ENCODE results near the gene RNF212B. TPM values are rescaled to one million over a fixed set of nuclear protein-coding genes. Genes with fewer than 3 reads are reported as not detected.
"Not testable (repeated sequence)": the region's sequence is repeated elsewhere in the genome, so short reads cannot be mapped to it uniquely, and the experiment has no call there.

RNF212B gene, protein sequence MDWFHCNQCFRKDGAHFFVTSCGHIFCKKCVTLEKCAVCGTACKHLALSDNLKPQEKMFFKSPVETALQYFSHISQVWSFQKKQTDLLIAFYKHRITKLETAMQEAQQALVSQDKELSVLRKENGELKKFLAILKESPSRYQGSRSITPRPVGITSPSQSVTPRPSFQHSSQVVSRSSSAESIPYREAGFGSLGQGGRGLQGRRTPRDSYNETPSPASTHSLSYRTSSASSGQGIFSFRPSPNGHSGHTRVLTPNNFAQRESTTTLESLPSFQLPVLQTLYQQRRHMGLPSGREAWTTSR
- 0.20 TPM for polyA plus RNA-seq (2013, experiment 1 of 2)
- 0.63 TPM for polyA plus RNA-seq (2013, experiment 2 of 2)

DNA sequence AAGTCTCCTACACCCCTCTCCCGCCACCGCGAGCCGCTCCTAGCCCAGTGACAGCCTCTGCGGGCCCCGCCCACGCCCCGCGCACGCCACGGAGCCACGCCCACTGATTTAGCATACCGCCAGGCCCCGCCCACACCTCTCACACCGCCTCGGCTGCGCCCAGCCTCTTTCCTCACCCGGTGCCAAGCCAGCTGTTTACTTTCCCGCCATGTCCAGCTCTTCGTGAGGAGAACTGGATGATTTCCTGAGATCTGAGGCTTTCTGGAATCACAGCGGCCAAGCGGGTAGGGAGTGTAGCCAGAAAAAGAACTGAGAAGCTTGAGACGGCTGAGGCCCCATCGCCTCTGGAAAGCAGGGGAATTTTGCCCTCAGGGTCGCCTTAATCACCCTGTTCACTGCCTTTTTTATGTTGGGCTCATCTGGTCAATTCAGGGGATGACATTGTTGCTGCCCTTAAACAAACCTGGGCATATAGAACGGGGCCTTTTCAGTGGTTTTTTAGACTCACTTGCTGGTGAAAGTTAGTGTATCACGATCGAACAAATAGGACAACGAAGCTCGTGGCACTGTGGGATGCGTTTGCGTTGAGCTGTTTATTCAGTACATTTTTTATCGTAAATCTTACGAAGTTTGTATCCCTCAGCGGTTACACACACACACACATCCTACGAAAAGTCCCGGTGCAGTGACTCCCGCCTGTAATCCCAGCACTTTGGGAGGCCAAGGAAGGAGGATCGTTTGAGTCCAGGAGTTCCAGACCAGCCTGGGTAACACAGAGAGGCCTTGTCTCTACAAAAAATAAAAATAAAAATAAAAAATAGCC lies at the start of gene RNF212B:
Gene RNF212B, plus strand, starts transcription at position 165 of the 823 bp plus-strand sequence. CDS start 2,410 bp downstream, outside the sequence.
- H3K9ac ChIP-seq (ENCODE audit: low read depth, low read length): peak within 1 kb of the TSS; percentile 51
- H3K4me3 ChIP-seq (ENCODE audit: low read length): peak within 1 kb of the TSS; percentile 50
- no peaks in the 10 kb centered on the region for H3K36me3 ChIP-seq (ENCODE audit: insufficient read depth, low read length)
- no peak within 1 kb of the TSS; the same call in 1 of the 2 replicates for H3K27ac ChIP-seq (ENCODE audit: low read depth, low read length)
- H3K4me1 ChIP-seq (ENCODE audit: insufficient read depth, low read length): peaks cover 6% of the 10 kb centered on the region; the same call in 1 of the 2 replicates
- H3K9me3 ChIP-seq (ENCODE audit: insufficient read depth, low read depth, low read length): no peaks in the 10 kb centered on the region
- H3K27me3 ChIP-seq (ENCODE audit: insufficient read depth, low read length): no peaks in the 10 kb centered on the region
- 34% methylated on average over 39 of the region's 39 CpGs for WGBS

DNA sequence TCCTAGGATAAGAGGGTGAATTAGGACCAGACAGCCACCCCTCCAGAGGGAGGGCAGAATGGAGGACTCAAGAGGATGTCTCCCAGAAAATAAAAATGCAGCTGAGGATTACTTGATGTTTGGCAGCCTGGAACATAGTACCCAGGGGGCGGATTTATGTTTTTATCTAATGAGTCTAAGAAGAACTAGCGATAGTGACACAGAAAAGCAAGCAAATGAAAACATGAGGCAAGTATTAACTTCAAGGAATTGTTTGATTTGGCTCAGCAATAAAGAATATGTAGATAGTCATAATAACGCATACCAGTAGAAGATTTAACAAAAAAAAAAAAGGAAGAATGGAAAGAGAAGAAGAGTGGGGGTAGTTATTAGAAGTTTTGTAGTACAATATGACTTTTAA lies 44.3 kb upstream of the RNF212B start:
- Histone ChIP-seq H3K4me1 (ENCODE audit: insufficient read depth, low read length) (peaks cover 6% of the 10 kb centered on the region; the same call in 1 of the 2 replicates), H3K9ac (ENCODE audit: low read depth, low read length) (no peak overlapping the region), H3K9me3 (ENCODE audit: insufficient read depth, low read depth, low read length) (no peaks in the 10 kb centered on the region), H3K4me3 (ENCODE audit: low read length) (no peak overlapping the region), H3K27ac (ENCODE audit: low read depth, low read length) (no peak overlapping the region), H3K36me3 (ENCODE audit: insufficient read depth, low read length) (no peaks in the 10 kb centered on the region), H3K27me3 (ENCODE audit: insufficient read depth, low read length) (no peaks in the 10 kb centered on the region)
- WGBS: 97% methylated on average over 2 of the region's 3 CpGs

DNA sequence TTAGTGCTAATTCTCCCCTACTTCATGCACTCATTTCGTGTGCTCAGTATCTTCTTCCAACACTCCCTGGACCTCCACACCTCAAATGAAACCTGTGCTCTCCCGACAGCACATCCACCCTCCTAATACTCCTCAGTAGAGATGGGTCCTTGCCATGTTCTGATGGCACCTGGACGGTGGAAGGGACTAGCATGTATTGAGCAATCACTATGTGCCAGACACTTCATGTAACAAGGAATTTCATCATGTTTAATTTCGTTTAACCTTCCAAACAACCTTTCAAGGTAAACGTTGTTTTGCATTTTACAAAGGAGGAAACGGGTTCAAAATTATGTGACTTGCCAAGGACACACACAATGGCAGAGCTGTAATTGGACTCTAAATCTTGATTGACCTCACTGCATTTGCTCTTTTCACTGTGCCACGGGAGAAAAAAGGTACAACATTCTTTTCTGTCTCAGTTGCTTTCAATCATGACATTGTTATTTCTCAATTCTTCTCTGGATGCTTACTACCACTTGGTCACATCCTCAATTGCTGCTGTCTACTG lies 42.1 kb upstream of the RNF212B start:
- H3K4me1 ChIP-seq (ENCODE audit: insufficient read depth, low read length): peaks cover 18% of the 10 kb centered on the region
- H3K9me3 ChIP-seq (ENCODE audit: insufficient read depth, low read depth, low read length): no peaks in the 10 kb centered on the region
- WGBS: 93% methylated on average over 7 of the region's 7 CpGs
- no peak overlapping the region for H3K4me3 ChIP-seq (ENCODE audit: low read length)
- H3K36me3 ChIP-seq (ENCODE audit: insufficient read depth, low read length): no peaks in the 10 kb centered on the region
- H3K27ac ChIP-seq (ENCODE audit: low read depth, low read length): no peak overlapping the region
- no peaks in the 10 kb centered on the region for H3K27me3 ChIP-seq (ENCODE audit: insufficient read depth, low read length)
- H3K9ac ChIP-seq (ENCODE audit: low read depth, low read length): no peak overlapping the region

DNA sequence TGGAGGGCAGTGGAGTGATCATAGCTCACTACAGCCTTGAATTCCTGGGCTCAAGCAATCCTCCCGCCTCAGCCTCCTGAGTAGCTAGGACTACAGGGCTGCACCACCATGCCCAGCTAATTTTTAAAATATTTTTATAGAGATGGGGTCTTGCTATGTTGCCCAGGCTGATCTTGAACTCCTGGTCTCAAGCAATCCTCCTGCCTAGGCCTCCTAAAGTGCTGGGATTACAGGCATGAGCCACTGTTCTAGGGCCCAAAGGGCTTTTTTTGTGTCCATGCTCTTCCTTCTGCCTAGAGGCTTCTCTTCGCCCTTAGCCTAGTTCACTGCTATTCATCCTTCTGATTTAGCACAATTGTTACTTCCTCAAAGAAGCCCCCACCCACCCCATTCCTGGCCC lies 41.2 kb upstream of the RNF212B start:
- not testable (repeated sequence) for H3K9ac ChIP-seq (ENCODE audit: low read depth, low read length); H3K27ac ChIP-seq (ENCODE audit: low read depth, low read length); H3K27me3 ChIP-seq (ENCODE audit: insufficient read depth, low read length); H3K36me3 ChIP-seq (ENCODE audit: insufficient read depth, low read length); H3K4me3 ChIP-seq (ENCODE audit: low read length); H3K9me3 ChIP-seq (ENCODE audit: insufficient read depth, low read depth, low read length)
- peaks cover 18% of the 10 kb centered on the region for H3K4me1 ChIP-seq (ENCODE audit: insufficient read depth, low read length)
- 93% methylated on average over 2 of the region's 2 CpGs for WGBS

DNA sequence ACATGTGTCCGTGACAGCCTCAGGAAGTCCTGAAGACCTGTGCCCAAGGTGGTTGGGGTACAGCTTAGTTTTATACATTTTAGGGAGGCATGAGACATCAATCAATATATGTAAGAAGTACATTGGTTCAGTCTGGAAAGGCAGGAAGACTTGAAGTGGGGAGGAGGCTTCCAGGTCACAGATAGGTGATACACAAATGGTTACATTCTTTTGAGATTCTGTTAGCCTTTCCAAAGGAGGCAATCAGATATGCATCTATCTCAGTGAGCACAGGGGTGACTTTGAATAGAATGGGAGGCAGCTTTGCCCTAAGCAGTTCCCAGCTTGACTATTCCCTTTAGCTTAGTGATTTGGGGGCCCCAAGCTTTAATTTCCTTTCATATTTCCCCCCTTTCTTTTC lies 38.6 kb upstream of the RNF212B start:
- not testable (repeated sequence) for H3K27me3 ChIP-seq (ENCODE audit: insufficient read depth, low read length); H3K27ac ChIP-seq (ENCODE audit: low read depth, low read length); H3K4me3 ChIP-seq (ENCODE audit: low read length); H3K9ac ChIP-seq (ENCODE audit: low read depth, low read length); H3K9me3 ChIP-seq (ENCODE audit: insufficient read depth, low read depth, low read length); H3K36me3 ChIP-seq (ENCODE audit: insufficient read depth, low read length)
- H3K4me1 ChIP-seq (ENCODE audit: insufficient read depth, low read length): peaks cover 18% of the 10 kb centered on the region
- WGBS: 70% methylated on average over 1 of the region's 1 CpG

DNA sequence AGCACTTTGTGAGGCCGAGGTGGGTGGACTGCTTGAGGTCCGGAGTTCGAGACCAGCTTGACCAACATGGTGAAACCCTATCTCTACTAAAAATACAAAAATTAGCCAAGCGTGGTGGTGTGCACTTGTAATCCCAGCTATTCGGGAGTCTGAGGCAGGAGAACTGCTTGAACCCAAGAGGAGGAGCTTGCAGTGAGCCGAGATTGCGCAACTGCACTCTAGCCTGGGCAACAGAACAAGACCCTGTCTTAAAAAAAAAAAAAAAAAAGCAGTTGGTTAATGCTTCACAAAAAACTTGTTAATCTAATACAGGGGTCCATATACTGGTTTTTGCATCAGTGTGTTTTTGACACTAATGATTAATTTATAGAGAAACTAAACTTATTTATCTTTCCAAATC lies 35.7 kb upstream of the RNF212B start:
- WGBS: 97% methylated on average over 7 of the region's 7 CpGs
- no peak overlapping the region for H3K4me3 ChIP-seq (ENCODE audit: low read length)
- H3K9me3 ChIP-seq (ENCODE audit: insufficient read depth, low read depth, low read length): no peaks in the 10 kb centered on the region
- no peaks in the 10 kb centered on the region for H3K36me3 ChIP-seq (ENCODE audit: insufficient read depth, low read length)
- H3K9ac ChIP-seq (ENCODE audit: low read depth, low read length): no peak overlapping the region
- H3K4me1 ChIP-seq (ENCODE audit: insufficient read depth, low read length): peaks cover 27% of the 10 kb centered on the region
- H3K27me3 ChIP-seq (ENCODE audit: insufficient read depth, low read length): no peaks in the 10 kb centered on the region
- no peak overlapping the region for H3K27ac ChIP-seq (ENCODE audit: low read depth, low read length)

DNA sequence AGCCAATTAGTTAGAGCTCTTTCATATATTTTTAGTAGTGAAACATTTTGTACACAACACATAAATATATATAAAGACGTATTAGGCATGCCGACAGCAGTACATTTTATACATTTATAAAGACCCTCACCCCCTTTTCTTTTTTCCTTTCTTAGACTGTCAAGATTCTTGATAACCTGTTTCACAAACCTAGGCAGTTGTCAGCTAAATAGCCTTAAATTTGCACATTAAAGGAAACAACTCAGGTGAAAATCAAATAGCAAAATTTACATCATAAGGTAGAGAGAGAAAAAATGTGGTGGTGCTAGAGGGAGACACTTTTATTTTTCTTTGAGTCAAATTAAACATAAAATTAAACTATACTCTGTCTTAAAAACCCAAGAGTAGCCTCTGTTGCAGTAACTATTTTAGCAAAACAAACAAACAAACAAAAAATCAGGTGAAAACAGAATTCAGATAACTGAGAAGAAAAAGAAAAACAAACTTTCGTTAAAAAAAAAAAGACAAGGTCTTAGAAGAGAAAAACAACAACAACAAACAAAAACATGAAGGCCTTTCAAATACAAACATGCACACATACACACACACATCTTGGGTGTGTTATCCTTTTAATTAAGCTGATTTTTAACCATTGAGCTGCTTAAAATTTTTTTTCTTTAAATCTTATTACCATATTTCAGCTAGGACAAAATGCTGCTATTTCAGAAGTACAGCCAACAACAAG lies 31.2 kb upstream of the RNF212B start:
- WGBS: 55% methylated on average over 2 of the region's 3 CpGs
- Histone ChIP-seq H3K27me3 (ENCODE audit: insufficient read depth, low read length) (no peaks in the 10 kb centered on the region), H3K27ac (ENCODE audit: low read depth, low read length) (peak overlapping the region; percentile 66), H3K9ac (ENCODE audit: low read depth, low read length) (peak overlapping the region; percentile 46), H3K36me3 (ENCODE audit: insufficient read depth, low read length) (no peaks in the 10 kb centered on the region), H3K9me3 (ENCODE audit: insufficient read depth, low read depth, low read length) (no peaks in the 10 kb centered on the region), H3K4me3 (ENCODE audit: low read length) (peak overlapping the region; percentile 40), H3K4me1 (ENCODE audit: insufficient read depth, low read length) (peaks cover 24% of the 10 kb centered on the region)

DNA sequence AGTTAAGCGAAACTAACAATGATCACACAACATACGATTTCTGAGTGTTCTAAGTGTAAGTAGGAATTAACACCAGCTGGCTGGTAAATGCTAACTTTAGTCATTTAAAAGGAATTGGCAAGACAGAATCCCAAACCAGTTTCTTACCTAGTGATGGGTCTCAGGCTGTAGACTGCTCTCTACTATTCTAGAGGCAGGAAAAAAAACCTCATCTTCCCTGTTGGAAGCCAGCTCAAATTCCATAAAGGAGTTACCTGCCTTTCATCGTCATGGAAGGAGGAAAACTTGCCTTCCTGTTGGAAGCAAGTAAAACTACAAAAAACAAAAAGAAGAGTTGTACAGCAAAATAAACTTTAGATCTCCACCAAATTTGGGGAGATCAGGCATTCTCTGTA lies 30.6 kb upstream of the RNF212B start:
- Histone ChIP-seq H3K4me3 (ENCODE audit: low read length) (peak overlapping the region; percentile 40), H3K27me3 (ENCODE audit: insufficient read depth, low read length) (no peaks in the 10 kb centered on the region), H3K9me3 (ENCODE audit: insufficient read depth, low read depth, low read length) (no peaks in the 10 kb centered on the region), H3K36me3 (ENCODE audit: insufficient read depth, low read length) (no peaks in the 10 kb centered on the region), H3K9ac (ENCODE audit: low read depth, low read length) (peak overlapping the region; percentile 46), H3K27ac (ENCODE audit: low read depth, low read length) (peak overlapping the region; percentile 66), H3K4me1 (ENCODE audit: insufficient read depth, low read length) (peaks cover 24% of the 10 kb centered on the region)
- WGBS: 0% methylated on average over 1 of the region's 3 CpGs

DNA sequence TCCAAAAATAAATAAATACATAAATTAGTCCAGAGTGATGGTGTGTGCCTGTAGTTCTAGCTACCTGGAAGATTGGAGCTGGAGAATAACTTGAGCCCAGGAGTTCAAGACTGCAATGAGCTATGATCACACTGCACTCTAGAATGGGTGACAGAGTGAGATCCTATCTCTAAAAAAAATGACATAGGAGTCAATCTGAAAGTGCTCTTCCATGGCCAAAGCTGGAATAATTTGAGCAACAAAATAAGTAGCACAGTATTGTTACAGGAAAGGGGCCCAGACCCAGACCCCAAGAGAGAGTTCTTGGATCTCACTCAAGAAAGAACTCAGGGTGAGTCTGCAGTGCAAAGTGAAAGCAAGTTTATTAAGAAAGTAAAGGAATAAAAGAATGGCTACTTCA lies 29.4 kb upstream of the RNF212B start:
- no peaks in the 10 kb centered on the region for H3K9me3 ChIP-seq (ENCODE audit: insufficient read depth, low read depth, low read length)
- no peaks in the 10 kb centered on the region for H3K36me3 ChIP-seq (ENCODE audit: insufficient read depth, low read length)
- no peaks in the 10 kb centered on the region for H3K27me3 ChIP-seq (ENCODE audit: insufficient read depth, low read length)
- H3K4me3 ChIP-seq (ENCODE audit: low read length): no peak overlapping the region
- H3K9ac ChIP-seq (ENCODE audit: low read depth, low read length): no peak overlapping the region
- H3K27ac ChIP-seq (ENCODE audit: low read depth, low read length): no peak overlapping the region
- peaks cover 24% of the 10 kb centered on the region for H3K4me1 ChIP-seq (ENCODE audit: insufficient read depth, low read length)

DNA sequence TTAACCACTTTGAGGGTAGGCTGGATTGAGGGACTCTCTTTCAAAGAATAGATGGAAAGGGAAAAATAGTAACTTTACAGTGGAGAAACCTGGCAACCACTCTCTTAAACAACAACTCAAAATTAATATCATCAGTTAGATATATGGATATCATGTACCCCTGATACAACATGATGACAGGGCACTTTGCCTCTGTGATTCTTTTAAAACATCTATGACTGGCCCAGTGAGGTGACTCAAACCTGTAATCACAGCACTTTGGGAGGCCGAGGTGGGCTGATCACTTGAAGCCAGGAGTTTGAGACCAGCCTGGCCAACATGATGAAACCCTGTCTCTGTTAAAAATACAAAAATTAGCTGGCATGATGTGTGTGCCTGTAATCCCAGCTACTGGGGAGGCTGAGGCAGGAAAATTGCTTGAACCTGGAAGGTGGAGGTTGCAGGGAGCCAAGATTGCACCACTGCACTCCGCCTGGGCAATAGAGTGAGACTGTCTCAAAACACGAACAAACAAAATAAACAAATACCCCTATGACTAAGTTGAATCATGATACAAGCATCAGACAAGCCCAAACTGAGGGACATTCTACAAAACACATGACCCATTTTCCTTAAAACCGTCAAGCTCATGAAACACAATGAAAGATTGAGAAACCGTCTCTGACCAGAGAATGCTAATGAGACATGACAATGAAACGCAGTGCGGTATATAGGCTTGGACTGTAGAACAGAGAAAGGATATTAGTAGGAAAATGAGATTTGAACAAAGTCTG lies 27.9 kb upstream of the RNF212B start:
- H3K9me3 ChIP-seq (ENCODE audit: insufficient read depth, low read depth, low read length): no peaks in the 10 kb centered on the region
- peaks cover 24% of the 10 kb centered on the region for H3K4me1 ChIP-seq (ENCODE audit: insufficient read depth, low read length)
- H3K4me3 ChIP-seq (ENCODE audit: low read length): no peak overlapping the region
- no peaks in the 10 kb centered on the region for H3K36me3 ChIP-seq (ENCODE audit: insufficient read depth, low read length)
- H3K27me3 ChIP-seq (ENCODE audit: insufficient read depth, low read length): no peaks in the 10 kb centered on the region
- H3K9ac ChIP-seq (ENCODE audit: low read depth, low read length): no peak overlapping the region
- no peak overlapping the region for H3K27ac ChIP-seq (ENCODE audit: low read depth, low read length)
- 93% methylated on average over 7 of the region's 7 CpGs for WGBS
